ENCODE results near the gene LTBP1. TPM values are rescaled to one million over a fixed set of nuclear protein-coding genes. Genes with fewer than 3 reads are reported as not detected.
A peak's percentile ranks its signal among the peaks of the same experiment; 100 is the strongest.

Gene LTBP1
- total and polyA plus RNA-seq, 4 donors, result 5.8 to 57.6 (median 10.2) TPM

DNA sequence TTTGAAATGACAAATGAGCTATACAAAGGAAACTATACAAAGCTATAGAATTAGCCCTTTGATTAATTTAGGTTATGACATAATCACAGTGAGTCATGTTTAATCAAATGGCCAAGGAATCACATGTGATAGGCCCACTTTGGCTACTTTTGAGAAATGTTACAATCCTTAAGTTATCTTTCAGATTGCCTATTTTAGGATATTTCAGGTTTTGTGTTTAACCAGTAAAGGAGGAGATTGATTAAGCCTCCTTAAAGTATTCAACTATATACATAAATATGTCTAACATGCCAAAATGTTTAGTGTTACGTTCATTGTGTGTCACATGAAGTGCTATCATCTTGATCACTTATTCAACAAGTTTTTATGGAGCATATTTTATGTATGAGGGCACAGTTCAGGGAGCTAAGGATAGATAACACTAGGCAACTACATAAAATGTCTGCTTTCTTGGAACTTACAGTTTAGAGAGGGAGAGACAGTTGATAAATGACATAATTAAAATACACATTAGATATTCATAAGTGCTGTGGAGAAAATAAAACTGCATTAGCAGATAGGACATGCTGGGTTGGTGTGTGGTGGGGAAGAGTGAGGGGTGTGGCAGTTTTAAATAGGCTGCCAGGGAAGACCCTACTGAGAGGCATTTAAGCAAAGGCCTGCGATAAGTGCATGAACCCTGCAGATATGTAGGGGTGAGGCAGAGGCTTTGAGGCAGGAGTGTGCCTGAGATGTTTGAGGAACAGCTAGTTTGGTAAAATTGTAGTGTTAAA is 77.2 kb downstream of the LTBP1 start:
- Histone ChIP-seq H3K9me3 (ENCODE audit: control insufficient read depth in 4 of 4, low read length in 3 of 4) (peaks cover 0 to 5% (median 2%) of the 10 kb centered on the region in 4 donors), H3K9ac (ENCODE audit: low read depth in 1 of 2, low read length in 2 of 2) (no peak overlapping the region), H3K27ac (ENCODE audit: low read depth in 1 of 2, low read length in 2 of 2) (no peak overlapping the region), H3K4me3 (ENCODE audit: low read depth in 1 of 3, low read length in 3 of 3) (no peak overlapping the region), H3K4me1 (ENCODE audit: control insufficient read depth in 4 of 4, insufficient read depth in 4 of 4, low read length in 3 of 4) (peaks cover 0 to under 1% (median 0%) of the 10 kb centered on the region in 4 donors), H3K36me3 (ENCODE audit: control insufficient read depth in 4 of 4, insufficient read depth in 3 of 4, low read depth in 1 of 4, low read length in 3 of 4) (no peaks in the 10 kb centered on the region), H3K27me3 (ENCODE audit: control insufficient read depth in 4 of 4, insufficient read depth in 4 of 4, low read length in 3 of 4) (no peaks in the 10 kb centered on the region)
- WGBS, result 90% methylated on average over 2 of the region's 2 CpGs
- TF ChIP-seq REST (IDR thresholded peaks at IDR 0.05), result no peak
- no peak for TF ChIP-seq HNF4G (IDR thresholded peaks at IDR 0.05)
- TF ChIP-seq NR2F2 (IDR thresholded peaks at IDR 0.05), result no peak
- TF ChIP-seq HNF4A (conservative IDR thresholded peaks at IDR 0.05), result no peak
- TF ChIP-seq TAF1 (conservative IDR thresholded peaks at IDR 0.05), result no peak
- TF ChIP-seq ZBTB33 (IDR thresholded peaks at IDR 0.05), result no peak
- no peak for TF ChIP-seq SP1 (IDR thresholded peaks at IDR 0.05)
- no peak for TF ChIP-seq GABPA (IDR thresholded peaks at IDR 0.05 in 1 of 2, conservative IDR thresholded peaks at IDR 0.05 in 1 of 2)
- no peak for TF ChIP-seq RAD21 (IDR thresholded peaks at IDR 0.05)
- no peak for TF ChIP-seq FOXA1 (IDR thresholded peaks at IDR 0.05)
- TF ChIP-seq RXRA (IDR thresholded peaks at IDR 0.05), result no peak
- no peak for TF ChIP-seq ATF3 (IDR thresholded peaks at IDR 0.05)
- TF ChIP-seq YY1 (IDR thresholded peaks at IDR 0.05), result no peak
- no peak for TF ChIP-seq FOXA2 (IDR thresholded peaks at IDR 0.05)
- no peak for TF ChIP-seq MAX (IDR thresholded peaks at IDR 0.05)
- no peak for TF ChIP-seq EGR1 (IDR thresholded peaks at IDR 0.05; ENCODE audit: low read depth in 2 of 2)
- no peak for DNase-seq (ENCODE audit: low spot score)

GRCh38 chr2:33024758-33025157 is 78.0 kb downstream of the LTBP1 start:
- Histone ChIP-seq H3K36me3 (ENCODE audit: control insufficient read depth in 4 of 4, insufficient read depth in 3 of 4, low read depth in 1 of 4, low read length in 3 of 4) (no peaks in the 10 kb centered on the region), H3K27me3 (ENCODE audit: control insufficient read depth in 4 of 4, insufficient read depth in 4 of 4, low read length in 3 of 4) (no peaks in the 10 kb centered on the region), H3K9me3 (ENCODE audit: control insufficient read depth in 4 of 4, low read length in 3 of 4) (peaks cover 0 to 5% (median 2%) of the 10 kb centered on the region in 4 donors), H3K4me3 (ENCODE audit: low read depth in 1 of 3, low read length in 3 of 3) (peak overlapping the region in 1 of 3 donors; percentile 18), H3K4me1 (ENCODE audit: control insufficient read depth in 4 of 4, insufficient read depth in 4 of 4, low read length in 3 of 4) (no peaks in the 10 kb centered on the region), H3K9ac (ENCODE audit: low read depth in 1 of 2, low read length in 2 of 2) (no peak overlapping the region), H3K27ac (ENCODE audit: low read depth in 1 of 2, low read length in 2 of 2) (no peak overlapping the region)
- WGBS, result 71% methylated on average over 2 of the region's 2 CpGs
- TF ChIP-seq GABPA (IDR thresholded peaks at IDR 0.05 in 1 of 2, conservative IDR thresholded peaks at IDR 0.05 in 1 of 2) (no peak), SP1 (IDR thresholded peaks at IDR 0.05) (no peak), JUND (IDR thresholded peaks at IDR 0.05) (no peak), TAF1 (conservative IDR thresholded peaks at IDR 0.05) (no peak)
- no peak for DNase-seq (ENCODE audit: low spot score)

Measured in liver (tissue), 9 donors.